ENCODE data around the gene PPARG. TPM values are rescaled to one million over a fixed set of nuclear protein-coding genes. Genes with fewer than 3 reads are reported as not detected.
"Not testable (repeated sequence)": the region's sequence is repeated elsewhere in the genome, so short reads cannot be mapped to it uniquely, and the experiment has no call there.

The PPARG gene
- total and polyA plus RNA-seq, 8 donors: 7.9 to 85.2 (median 29.3) TPM

DNA sequence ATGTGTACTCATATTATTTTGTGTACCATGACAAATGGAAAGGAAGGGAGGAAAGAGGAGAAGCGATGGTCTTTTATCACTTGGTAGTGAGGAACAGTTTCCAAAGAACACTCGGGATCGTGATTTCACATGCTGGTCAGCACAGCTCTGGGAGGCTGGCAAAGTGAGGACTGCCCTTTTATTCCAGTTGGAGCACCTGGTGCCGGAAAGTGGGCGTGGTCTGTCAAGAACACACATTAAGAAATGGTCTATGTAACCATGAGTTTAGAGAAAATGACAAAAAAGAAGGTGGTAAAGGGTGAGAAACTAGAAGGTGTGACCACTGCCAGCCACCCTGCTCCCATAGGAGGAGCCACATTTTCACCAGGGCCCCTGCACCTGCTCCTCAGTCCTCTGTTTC, 188.4 kb downstream of the PPARG start:
- Histone ChIP-seq H3K36me3 (no peaks in the 10 kb centered on the region), H3K4me3 (no peak overlapping the region), H3K9me3 (no peaks in the 10 kb centered on the region), H3K27me3 (no peaks in the 10 kb centered on the region), H3K27ac (no peak overlapping the region), H3K4me1 (peaks cover 5 to 29% (median 18%) of the 10 kb centered on the region in 4 donors)
- TF ChIP-seq POLR2AphosphoS5 (IDR thresholded peaks at IDR 0.05): no peak
- TF ChIP-seq POLR2A (IDR thresholded peaks at IDR 0.05): no peak
- TF ChIP-seq, protein P1, sequence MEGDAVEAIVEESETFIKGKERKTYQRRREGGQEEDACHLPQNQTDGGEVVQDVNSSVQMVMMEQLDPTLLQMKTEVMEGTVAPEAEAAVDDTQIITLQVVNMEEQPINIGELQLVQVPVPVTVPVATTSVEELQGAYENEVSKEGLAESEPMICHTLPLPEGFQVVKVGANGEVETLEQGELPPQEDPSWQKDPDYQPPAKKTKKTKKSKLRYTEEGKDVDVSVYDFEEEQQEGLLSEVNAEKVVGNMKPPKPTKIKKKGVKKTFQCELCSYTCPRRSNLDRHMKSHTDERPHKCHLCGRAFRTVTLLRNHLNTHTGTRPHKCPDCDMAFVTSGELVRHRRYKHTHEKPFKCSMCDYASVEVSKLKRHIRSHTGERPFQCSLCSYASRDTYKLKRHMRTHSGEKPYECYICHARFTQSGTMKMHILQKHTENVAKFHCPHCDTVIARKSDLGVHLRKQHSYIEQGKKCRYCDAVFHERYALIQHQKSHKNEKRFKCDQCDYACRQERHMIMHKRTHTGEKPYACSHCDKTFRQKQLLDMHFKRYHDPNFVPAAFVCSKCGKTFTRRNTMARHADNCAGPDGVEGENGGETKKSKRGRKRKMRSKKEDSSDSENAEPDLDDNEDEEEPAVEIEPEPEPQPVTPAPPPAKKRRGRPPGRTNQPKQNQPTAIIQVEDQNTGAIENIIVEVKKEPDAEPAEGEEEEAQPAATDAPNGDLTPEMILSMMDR (IDR thresholded peaks at IDR 0.05): no peak
- TF ChIP-seq EP300 (IDR thresholded peaks at IDR 0.05): no peak
- 61 to 85% (median 70%) methylated on average over 5 of the region's 5 CpGs for WGBS, 5 donors
- intact Hi-C loops (cut with DNase I; ENCODE audit: low total_unique reads): loop anchor here (5.0 kb wide), 1 partner anchor 345 kb away; no protein-coding TSS in a partner anchor
- DNase-seq: peak in 1 of 2 donors; percentile 38

- TF ChIP-seq, protein P1 (IDR thresholded peaks at IDR 0.05): no peak
- TF ChIP-seq POLR2A (IDR thresholded peaks at IDR 0.05) (no peak), EP300 (IDR thresholded peaks at IDR 0.05) (no peak), POLR2AphosphoS5 (IDR thresholded peaks at IDR 0.05) (no peak)
- H3K9me3 ChIP-seq: no peaks in the 10 kb centered on the region
- no peaks in the 10 kb centered on the region for H3K27me3 ChIP-seq
- H3K36me3 ChIP-seq: no peaks in the 10 kb centered on the region
- H3K4me1 ChIP-seq: peaks cover 10 to 40% (median 25%) of the 10 kb centered on the region in 4 donors
- 76 to 85% (median 82%) methylated on average over 5 of the region's 5 CpGs for WGBS, 5 donors
- H3K4me3 ChIP-seq: no peak overlapping the region
- peak overlapping the region in 1 of 5 donors; percentile 55 for H3K27ac ChIP-seq
- DNase-seq: no peak
- intact Hi-C loops (cut with DNase I; ENCODE audit: low total_unique reads): loop anchor here (5.0 kb wide), 1 partner anchor 346 kb away; no protein-coding TSS in a partner anchor
Measured at GRCh38 chr3:12478326-12478725, 189.5 kb downstream of the PPARG start.

DNA sequence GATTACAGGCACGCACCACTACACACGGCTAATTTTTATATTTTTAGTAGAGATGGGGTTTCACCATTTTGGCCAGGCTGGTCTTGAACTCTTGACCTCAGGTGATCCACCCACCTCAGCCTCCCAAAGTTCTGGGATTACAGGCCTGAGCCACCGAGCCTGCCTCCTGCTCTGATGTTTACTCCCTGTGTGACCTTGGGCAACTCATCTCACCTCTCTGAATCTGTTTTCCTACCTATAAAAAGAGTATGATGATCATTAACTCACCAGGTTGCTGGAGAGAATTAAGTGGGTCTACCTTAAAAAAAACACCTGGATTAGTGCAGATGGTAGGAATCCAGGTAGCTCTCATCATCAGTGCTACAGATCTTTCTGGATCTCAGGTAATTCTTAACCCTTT, 190.3 kb downstream of the PPARG start:
- 63 to 83% (median 77%) methylated on average over 2 to 3 of the region's 3 CpGs for WGBS, 5 donors
- intact Hi-C loops (cut with DNase I; ENCODE audit: low total_unique reads): loop anchor here (5.0 kb wide), 1 partner anchor 347 kb away; no protein-coding TSS in a partner anchor

GRCh38 chr3:12479919-12480427, 191.1 kb downstream of the PPARG start:
- H3K27me3 ChIP-seq: no peaks in the 10 kb centered on the region
- no peaks in the 10 kb centered on the region for H3K9me3 ChIP-seq
- no peaks in the 10 kb centered on the region for H3K36me3 ChIP-seq
- 9 to 24% (median 16%) methylated on average over 9 of the region's 9 CpGs for WGBS, 5 donors
- peak overlapping the region in 4 of 5 donors; percentile 34 to 67 (median 66) for H3K27ac ChIP-seq
- peak; percentile 78 to 90 for DNase-seq
- H3K4me1 ChIP-seq: peaks cover 18 to 50% (median 38%) of the 10 kb centered on the region in 4 donors
- intact Hi-C loops (cut with DNase I; ENCODE audit: low total_unique reads): loop anchor here (5.0 kb wide), 1 partner anchor 348 kb away; no protein-coding TSS in a partner anchor
- no peak overlapping the region for H3K4me3 ChIP-seq
- TF ChIP-seq POLR2A (IDR thresholded peaks at IDR 0.05) (no peak), POLR2AphosphoS5 (IDR thresholded peaks at IDR 0.05) (peak in 2 of 3 donors; percentile 77 to 78)
- TF ChIP-seq, protein P1 (IDR thresholded peaks at IDR 0.05): peak in 5 of 7 experiments; percentile 61 to 92 (median 80)

More for the DNA sequence above, 190.3 kb downstream of the PPARG start:
- not testable (repeated sequence) for H3K4me3 ChIP-seq, H3K27me3 ChIP-seq, DNase-seq, H3K9me3 ChIP-seq, H3K36me3 ChIP-seq
- peak overlapping the region; percentile 33 to 67 (median 55) for H3K27ac ChIP-seq
- peaks cover 17 to 47% (median 33%) of the 10 kb centered on the region in 4 donors for H3K4me1 ChIP-seq

DNA sequence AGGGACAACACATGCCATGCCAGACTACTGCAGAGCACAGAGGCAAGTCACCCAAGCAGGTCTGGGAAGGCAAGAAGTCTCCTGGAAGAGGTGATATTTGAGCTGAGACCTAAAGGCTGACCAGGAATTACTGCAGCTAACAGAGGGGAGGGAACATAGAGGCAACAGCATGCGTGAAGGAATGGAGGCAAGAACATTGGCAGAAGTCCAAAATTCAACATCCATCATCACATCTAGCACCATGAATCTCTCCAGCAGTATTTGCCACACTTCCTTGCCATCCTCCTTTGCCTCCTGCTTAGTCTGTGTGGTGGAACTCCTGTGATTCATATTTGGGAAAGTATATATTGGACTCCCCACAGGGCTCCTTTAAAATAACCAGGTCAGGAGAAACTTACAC, 194.5 kb downstream of the PPARG start:
- peaks cover 0 to 1% (median under 1%) of the 10 kb centered on the region in 4 donors for H3K36me3 ChIP-seq
- peak in 1 of 2 donors; percentile 54 for DNase-seq
- peaks cover 21 to 50% (median 43%) of the 10 kb centered on the region in 4 donors for H3K4me1 ChIP-seq
- 7 to 44% (median 20%) methylated on average over 1 of the region's 1 CpG for WGBS, 5 donors
- peak overlapping the region; percentile 59 to 92 (median 71) for H3K4me3 ChIP-seq
- H3K27ac ChIP-seq: peak overlapping the region; percentile 62 to 88 (median 80)
- no peaks in the 10 kb centered on the region for H3K27me3 ChIP-seq
- H3K9me3 ChIP-seq: no peaks in the 10 kb centered on the region
- TF ChIP-seq POLR2A (IDR thresholded peaks at IDR 0.05): no peak
- TF ChIP-seq, protein P1 (IDR thresholded peaks at IDR 0.05): no peak
- no peak for TF ChIP-seq POLR2AphosphoS5 (IDR thresholded peaks at IDR 0.05)
- TF ChIP-seq EP300 (IDR thresholded peaks at IDR 0.05): no peak
- intact Hi-C loops (cut with DNase I; ENCODE audit: low total_unique reads): no loop called here

All from stomach (tissue), 9 donors.